Measurements from ENCODE around the gene ZNF570.

ZNF570 gene

GRCh38 chr19:37466798-37467607, 2.2 kb upstream of the ZNF570 start, which contains the start of gene ZNF569:
Gene ZNF569, minus strand, starts transcription at chr19:37467444. Its CDS starts 22,523 bp downstream, at chr19:37444921.
- Histone ChIP-seq H2AFZ (ENCODE audit: low read depth, low read length) (peak within 1 kb of the TSS; percentile 92), H3K36me3 (ENCODE audit: insufficient read depth, low read length) (peaks cover 44% of the 10 kb centered on the region), H3K4me3 (ENCODE audit: low read depth in 1 of 2, low read length in 2 of 2) (peak within 1 kb of the TSS; percentile 68 to 84), H3K27me3 (ENCODE audit: insufficient read depth, low read length, poor library complexity) (no peaks in the 10 kb centered on the region), H3K79me2 (ENCODE audit: insufficient read depth, low read length) (peaks cover 80% of the 10 kb centered on the region), H3K4me2 (ENCODE audit: insufficient read depth, low read length) (peak within 1 kb of the TSS; percentile 82), H3K9ac (ENCODE audit: low read depth, low read length) (peak within 1 kb of the TSS; percentile 77), H3K27ac (ENCODE audit: low read length) (peak within 1 kb of the TSS; percentile 96), H3K4me1 (ENCODE audit: insufficient read depth, low read length) (peaks cover 44% of the 10 kb centered on the region), H3K9me3 (ENCODE audit: insufficient read depth, low read length, severe bottlenecking) (peaks cover 23% of the 10 kb centered on the region), H4K20me1 (ENCODE audit: insufficient read depth, low read length) (no peaks in the 10 kb centered on the region)
- TF ChIP-seq CTCF (IDR thresholded peaks at IDR 0.05; ENCODE audit: borderline replicate concordance, extremely low read depth, low read length, poor library complexity, severe bottlenecking) = peak; percentile 4
- no peak for TF ChIP-seq EZH2 (IDR thresholded peaks at IDR 0.05; ENCODE audit: borderline replicate concordance, low read depth, low read length, severe bottlenecking)
- ATAC-seq (ENCODE audit: insufficient read depth, low read depth) = peak; percentile 68
- peak; percentile 92 for DNase-seq

- no peak for DNase-seq
- Histone ChIP-seq H3K27me3 (ENCODE audit: insufficient read depth, low read length, poor library complexity) (no peaks in the 10 kb centered on the region), H3K9ac (ENCODE audit: low read depth, low read length) (peak overlapping the region; percentile 77), H3K9me3 (ENCODE audit: insufficient read depth, low read length, severe bottlenecking) (peaks cover 27% of the 10 kb centered on the region), H3K4me3 (ENCODE audit: low read depth in 1 of 2, low read length in 2 of 2) (peak overlapping the region; percentile 68 to 84; a peak in 3 of 4 replicates), H4K20me1 (ENCODE audit: insufficient read depth, low read length) (no peaks in the 10 kb centered on the region), H3K27ac (ENCODE audit: low read length) (peak overlapping the region; percentile 96), H3K4me2 (ENCODE audit: insufficient read depth, low read length) (peak overlapping the region; percentile 82), H3K79me2 (ENCODE audit: insufficient read depth, low read length) (peaks cover 81% of the 10 kb centered on the region), H3K36me3 (ENCODE audit: insufficient read depth, low read length) (peaks cover 44% of the 10 kb centered on the region), H3K4me1 (ENCODE audit: insufficient read depth, low read length) (peaks cover 44% of the 10 kb centered on the region), H2AFZ (ENCODE audit: low read depth, low read length) (peak overlapping the region; percentile 91)
- TF ChIP-seq CTCF (IDR thresholded peaks at IDR 0.05; ENCODE audit: borderline replicate concordance, extremely low read depth, low read length, poor library complexity, severe bottlenecking) = no peak
- no peak for ATAC-seq (ENCODE audit: insufficient read depth, low read depth)
Observed at GRCh38 chr19:37467608-37468090, 1.5 kb upstream of the ZNF570 start.

- no peak for TF ChIP-seq EZH2 (IDR thresholded peaks at IDR 0.05; ENCODE audit: borderline replicate concordance, low read depth, low read length, severe bottlenecking)
- TF ChIP-seq CTCF (IDR thresholded peaks at IDR 0.05; ENCODE audit: borderline replicate concordance, extremely low read depth, low read length, poor library complexity, severe bottlenecking) = no peak
- no peak for ATAC-seq (ENCODE audit: insufficient read depth, low read depth)
- H3K9me3 ChIP-seq (ENCODE audit: insufficient read depth, low read length, severe bottlenecking) = peaks cover 16% of the 10 kb centered on the region
- H3K4me2 ChIP-seq (ENCODE audit: insufficient read depth, low read length) = peak overlapping the region; percentile 82
- H3K4me3 ChIP-seq (ENCODE audit: low read depth in 1 of 2, low read length in 2 of 2) = peak overlapping the region; percentile 68 to 84; a peak in 3 of 4 replicates
- peak overlapping the region; percentile 92 for H2AFZ ChIP-seq (ENCODE audit: low read depth, low read length)
- peaks cover 43% of the 10 kb centered on the region for H3K36me3 ChIP-seq (ENCODE audit: insufficient read depth, low read length)
- H4K20me1 ChIP-seq (ENCODE audit: insufficient read depth, low read length) = no peaks in the 10 kb centered on the region
- H3K79me2 ChIP-seq (ENCODE audit: insufficient read depth, low read length) = peaks cover 75% of the 10 kb centered on the region
- no peak for DNase-seq
- no peaks in the 10 kb centered on the region for H3K27me3 ChIP-seq (ENCODE audit: insufficient read depth, low read length, poor library complexity)
- H3K27ac ChIP-seq (ENCODE audit: low read length) = peak overlapping the region; percentile 86; the same call in 1 of the 2 replicates
- peak overlapping the region; percentile 77 for H3K9ac ChIP-seq (ENCODE audit: low read depth, low read length)
- peaks cover 44% of the 10 kb centered on the region for H3K4me1 ChIP-seq (ENCODE audit: insufficient read depth, low read length)
Observed at GRCh38 chr19:37470216-37470615, 1.1 kb downstream of the ZNF570 start.
